ENCODE data around the gene SRGAP1. TPM values are rescaled to one million over a fixed set of nuclear protein-coding genes. Genes with fewer than 3 reads are reported as not detected.
"Not testable (repeated sequence)": the region's sequence is repeated elsewhere in the genome, so short reads cannot be mapped to it uniquely, and the experiment has no call there.

Gene SRGAP1
- polyA plus RNA-seq, 1 donor from 2014 or later, result not detected

GRCh38 chr12:64018524-64018923 lies 174.0 kb downstream of the SRGAP1 start:
- H3K36me3 Mint-ChIP-seq, result no peaks in the 10 kb centered on the region
- no peak overlapping the region for H3K4me3 Mint-ChIP-seq
- H3K9me3 Mint-ChIP-seq, result no peaks in the 10 kb centered on the region
- no peak overlapping the region for H3K27ac Mint-ChIP-seq
- H3K4me1 Mint-ChIP-seq, result no peaks in the 10 kb centered on the region
- peaks cover 1% of the 10 kb centered on the region for H3K27me3 Mint-ChIP-seq

GRCh38 chr12:64019101-64019500 lies 174.6 kb downstream of the SRGAP1 start:
- H3K27ac Mint-ChIP-seq, result no peak overlapping the region
- no peaks in the 10 kb centered on the region for H3K36me3 Mint-ChIP-seq
- H3K4me1 Mint-ChIP-seq, result no peaks in the 10 kb centered on the region
- peaks cover 1% of the 10 kb centered on the region for H3K27me3 Mint-ChIP-seq
- no peaks in the 10 kb centered on the region for H3K9me3 Mint-ChIP-seq
- no peak overlapping the region for H3K4me3 Mint-ChIP-seq

- H3K9me3 Mint-ChIP-seq, result no peaks in the 10 kb centered on the region
Observed at GRCh38 chr12:64019654-64020053, 175.2 kb downstream of the SRGAP1 start.

GRCh38 chr12:64025174-64025958 lies 180.9 kb downstream of the SRGAP1 start:
- no peaks in the 10 kb centered on the region for H3K36me3 Mint-ChIP-seq
- peaks cover 0 to 2% (median 0%) of the 10 kb centered on the region in 3 donors for H3K4me1 Mint-ChIP-seq
- H3K27ac Mint-ChIP-seq, result no peak overlapping the region
- H3K4me3 Mint-ChIP-seq, result no peak overlapping the region
- H3K27me3 Mint-ChIP-seq, result peaks cover 1% of the 10 kb centered on the region
- H3K9me3 Mint-ChIP-seq, result no peaks in the 10 kb centered on the region

More at GRCh38 chr12:64019654-64020053, 175.2 kb downstream of the SRGAP1 start:
- H3K27me3 Mint-ChIP-seq, result peaks cover 1% of the 10 kb centered on the region
- no peaks in the 10 kb centered on the region for H3K4me1 Mint-ChIP-seq
- H3K4me3 Mint-ChIP-seq, result no peak overlapping the region
- no peaks in the 10 kb centered on the region for H3K36me3 Mint-ChIP-seq
- H3K27ac Mint-ChIP-seq, result no peak overlapping the region

GRCh38 chr12:64027311-64027710 lies 182.8 kb downstream of the SRGAP1 start:
- H3K27me3 Mint-ChIP-seq, result peaks cover 1% of the 10 kb centered on the region
- no peaks in the 10 kb centered on the region for H3K36me3 Mint-ChIP-seq
- no peaks in the 10 kb centered on the region for H3K9me3 Mint-ChIP-seq
- H3K27ac Mint-ChIP-seq, result no peak overlapping the region
- no peak overlapping the region for H3K4me3 Mint-ChIP-seq
- peaks cover 0 to 2% (median 0%) of the 10 kb centered on the region in 3 donors for H3K4me1 Mint-ChIP-seq

GRCh38 chr12:64028541-64028940 lies 184.0 kb downstream of the SRGAP1 start:
- no peaks in the 10 kb centered on the region for H3K36me3 Mint-ChIP-seq
- H3K9me3 Mint-ChIP-seq, result no peaks in the 10 kb centered on the region

GRCh38 chr12:64029013-64029857 lies 184.7 kb downstream of the SRGAP1 start:
- H3K36me3 Mint-ChIP-seq, result no peaks in the 10 kb centered on the region
- H3K27me3 Mint-ChIP-seq, result no peaks in the 10 kb centered on the region
- H3K9me3 Mint-ChIP-seq, result no peaks in the 10 kb centered on the region
- no peak overlapping the region for H3K27ac Mint-ChIP-seq
- peaks cover 0 to 2% (median 0%) of the 10 kb centered on the region in 3 donors for H3K4me1 Mint-ChIP-seq
- H3K4me3 Mint-ChIP-seq, result no peak overlapping the region

More at GRCh38 chr12:64028541-64028940, 184.0 kb downstream of the SRGAP1 start:
- H3K27me3 Mint-ChIP-seq, result no peaks in the 10 kb centered on the region
- H3K27ac Mint-ChIP-seq, result no peak overlapping the region
- H3K4me3 Mint-ChIP-seq, result no peak overlapping the region
- peaks cover 0 to 2% (median 0%) of the 10 kb centered on the region in 3 donors for H3K4me1 Mint-ChIP-seq

DNA sequence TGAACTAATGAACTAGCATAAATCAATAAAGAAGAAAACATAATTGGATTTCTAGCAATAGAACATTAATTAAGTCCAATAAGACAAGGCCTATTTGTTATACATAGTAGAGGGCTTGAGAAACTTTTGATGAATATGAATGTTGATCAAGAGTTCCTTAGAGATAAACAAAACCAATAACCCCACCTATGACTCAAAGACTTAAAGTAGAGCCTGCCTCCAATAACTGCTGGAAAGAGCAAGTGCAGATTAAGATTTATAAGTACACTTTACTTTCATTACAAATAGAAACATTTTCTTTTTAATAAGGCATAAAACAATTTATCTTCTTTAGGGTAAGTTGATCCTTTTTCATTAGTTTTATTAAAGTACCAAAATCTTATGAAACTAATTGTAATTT lies 185.7 kb downstream of the SRGAP1 start:
- peaks cover 0 to 2% (median 0%) of the 10 kb centered on the region in 3 donors for H3K4me1 Mint-ChIP-seq
- H3K9me3 Mint-ChIP-seq, result no peaks in the 10 kb centered on the region
- no peak overlapping the region for H3K27ac Mint-ChIP-seq
- no peaks in the 10 kb centered on the region for H3K27me3 Mint-ChIP-seq
- no peak overlapping the region for H3K4me3 Mint-ChIP-seq
- H3K36me3 Mint-ChIP-seq, result no peaks in the 10 kb centered on the region

DNA sequence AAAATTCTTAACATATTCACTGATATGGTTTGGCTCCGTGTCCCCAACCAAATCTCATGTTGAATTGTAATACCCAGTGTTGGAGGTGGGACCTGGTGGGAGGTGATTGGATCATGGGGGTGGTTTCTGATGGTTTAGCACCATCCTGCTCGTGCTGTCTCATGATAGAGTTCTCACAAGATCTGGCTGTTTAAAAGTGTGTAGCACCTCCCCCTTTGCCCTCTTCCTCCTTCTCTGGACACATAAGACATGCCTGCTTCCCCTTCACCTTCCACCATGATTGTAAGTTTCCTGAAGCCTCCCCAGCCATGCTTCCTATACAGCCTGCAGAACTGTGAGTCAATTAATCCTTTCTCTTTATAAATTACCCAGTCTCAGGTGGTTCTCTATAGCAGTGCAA lies 189.6 kb downstream of the SRGAP1 start:
- not testable (repeated sequence) for H3K4me1 Mint-ChIP-seq, H3K27me3 Mint-ChIP-seq, H3K36me3 Mint-ChIP-seq, H3K9me3 Mint-ChIP-seq, H3K27ac Mint-ChIP-seq
- peak overlapping the region in 1 of 4 donors; percentile 34 for H3K4me3 Mint-ChIP-seq

DNA sequence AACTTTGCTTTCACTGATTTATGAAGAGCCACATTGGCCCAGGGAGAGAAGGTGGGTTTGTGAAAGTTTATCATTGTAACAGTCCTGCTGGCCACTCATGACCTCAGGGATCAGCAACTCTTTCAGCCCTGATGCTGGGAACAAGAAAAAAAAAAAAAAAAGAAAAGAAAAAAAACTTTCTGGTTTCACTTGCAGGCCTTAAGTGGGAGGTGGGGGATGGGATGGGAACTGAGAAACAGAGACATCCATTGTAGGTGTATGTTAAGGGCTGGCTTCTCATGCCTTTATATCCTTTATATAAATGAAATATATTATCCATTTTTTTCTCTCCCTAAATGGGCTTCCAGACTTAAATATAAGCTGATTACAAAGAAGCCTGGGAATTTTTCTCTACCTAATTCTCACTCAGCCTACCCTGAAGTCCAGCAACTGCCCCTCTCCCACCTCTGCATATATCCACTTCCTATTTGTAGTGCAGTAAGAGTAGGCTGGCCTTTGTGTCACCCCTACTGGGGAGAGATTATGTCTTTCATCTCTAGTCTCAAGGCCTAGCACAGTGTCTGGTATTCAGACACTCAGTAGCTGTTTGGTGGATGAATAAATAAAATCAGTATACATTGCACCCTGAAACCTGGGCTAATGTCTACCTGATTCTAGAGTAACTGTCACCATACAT lies 190.5 kb downstream of the SRGAP1 start:
- no peak overlapping the region for H3K27ac Mint-ChIP-seq
- H3K4me3 Mint-ChIP-seq, result no peak overlapping the region
- no peaks in the 10 kb centered on the region for H3K36me3 Mint-ChIP-seq
- H3K4me1 Mint-ChIP-seq, result no peaks in the 10 kb centered on the region
- H3K9me3 Mint-ChIP-seq, result peaks cover 0 to 4% (median 0%) of the 10 kb centered on the region in 3 donors
- no peaks in the 10 kb centered on the region for H3K27me3 Mint-ChIP-seq

DNA sequence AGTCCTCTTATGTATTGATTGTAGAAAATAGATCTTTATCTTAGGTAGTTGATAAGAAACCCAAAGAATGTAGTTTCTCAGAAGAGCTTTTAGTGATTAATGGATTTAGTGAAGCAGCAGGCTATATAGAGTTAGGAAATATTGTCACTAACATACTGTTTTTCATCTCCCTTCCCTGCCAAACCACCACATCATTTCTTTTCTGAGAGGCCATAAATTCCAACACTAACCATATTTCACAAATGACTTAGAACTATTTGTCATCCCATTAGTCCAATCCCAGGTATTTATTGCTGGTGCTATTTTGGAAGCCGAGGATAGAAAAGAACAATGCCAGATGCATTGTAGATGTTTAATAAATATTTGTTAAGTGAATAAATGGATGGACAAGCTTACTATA lies 191.9 kb downstream of the SRGAP1 start:
- Mint-ChIP-seq H3K4me1 (no peaks in the 10 kb centered on the region), H3K36me3 (no peaks in the 10 kb centered on the region), H3K4me3 (no peak overlapping the region), H3K27me3 (no peaks in the 10 kb centered on the region), H3K27ac (no peak overlapping the region), H3K9me3 (peaks cover 0 to 4% (median 0%) of the 10 kb centered on the region in 3 donors)

DNA sequence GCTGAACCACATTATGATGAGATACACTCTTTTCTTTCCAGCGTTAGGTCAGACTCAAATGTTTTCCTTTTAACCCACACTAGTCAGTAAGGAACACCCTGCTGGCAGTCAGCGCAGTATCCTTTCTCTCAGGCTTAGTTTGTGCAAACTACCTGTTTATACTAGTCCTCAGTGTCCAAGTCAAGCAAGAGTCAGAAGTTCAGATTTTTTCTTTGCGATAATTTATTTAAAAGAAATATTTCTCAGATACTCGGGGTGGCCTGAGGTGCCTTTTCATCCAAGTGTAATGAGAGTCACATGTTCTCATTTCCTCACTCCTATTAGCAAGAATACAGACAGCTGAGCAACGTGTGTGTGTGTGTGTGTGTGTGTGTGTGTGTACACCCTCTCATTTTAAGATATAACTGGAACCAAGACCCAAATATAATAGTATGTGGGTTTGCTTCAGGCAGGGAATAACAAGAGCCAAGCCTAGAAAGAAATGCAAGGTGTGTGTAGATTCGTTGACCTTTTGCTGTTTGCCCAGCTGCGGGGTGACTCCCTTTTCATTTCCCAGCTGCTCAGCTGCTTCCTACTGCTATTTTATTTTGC lies 194.9 kb downstream of the SRGAP1 start:
- Mint-ChIP-seq H3K27me3 (no peaks in the 10 kb centered on the region), H3K36me3 (no peaks in the 10 kb centered on the region), H3K9me3 (peaks cover 0 to 4% (median 0%) of the 10 kb centered on the region in 3 donors), H3K4me1 (no peaks in the 10 kb centered on the region), H3K27ac (no peak overlapping the region), H3K4me3 (no peak overlapping the region)

- no peak overlapping the region for H3K4me3 Mint-ChIP-seq
- H3K27me3 Mint-ChIP-seq, result no peaks in the 10 kb centered on the region
- no peaks in the 10 kb centered on the region for H3K36me3 Mint-ChIP-seq
- H3K9me3 Mint-ChIP-seq, result no peaks in the 10 kb centered on the region
- H3K27ac Mint-ChIP-seq, result no peak overlapping the region
- H3K4me1 Mint-ChIP-seq, result no peaks in the 10 kb centered on the region
Observed at GRCh38 chr12:64042911-64043310, 198.4 kb downstream of the SRGAP1 start.

DNA sequence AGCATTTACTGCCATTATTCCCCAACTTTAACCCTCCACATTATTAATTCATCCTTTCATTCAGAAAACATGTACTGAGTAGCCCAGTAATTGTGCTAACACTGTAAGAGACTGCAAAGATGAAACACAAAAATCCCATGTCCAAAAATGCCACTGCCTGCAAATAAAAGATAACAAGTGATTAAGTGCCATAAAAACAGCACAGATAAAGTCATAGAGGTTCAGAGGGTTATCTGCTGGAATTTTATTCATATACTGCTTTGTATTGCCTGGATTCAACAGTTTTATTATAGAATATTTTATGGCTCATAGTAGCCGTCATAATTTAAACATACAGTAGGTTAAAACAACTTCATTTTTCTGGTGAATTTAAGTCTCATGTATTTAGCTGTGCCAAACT lies 199.7 kb downstream of the SRGAP1 start:
- Mint-ChIP-seq H3K27ac (no peak overlapping the region), H3K36me3 (no peaks in the 10 kb centered on the region), H3K9me3 (peaks cover 0 to 2% (median 0%) of the 10 kb centered on the region in 3 donors), H3K4me1 (no peaks in the 10 kb centered on the region), H3K4me3 (no peak overlapping the region), H3K27me3 (no peaks in the 10 kb centered on the region)

DNA sequence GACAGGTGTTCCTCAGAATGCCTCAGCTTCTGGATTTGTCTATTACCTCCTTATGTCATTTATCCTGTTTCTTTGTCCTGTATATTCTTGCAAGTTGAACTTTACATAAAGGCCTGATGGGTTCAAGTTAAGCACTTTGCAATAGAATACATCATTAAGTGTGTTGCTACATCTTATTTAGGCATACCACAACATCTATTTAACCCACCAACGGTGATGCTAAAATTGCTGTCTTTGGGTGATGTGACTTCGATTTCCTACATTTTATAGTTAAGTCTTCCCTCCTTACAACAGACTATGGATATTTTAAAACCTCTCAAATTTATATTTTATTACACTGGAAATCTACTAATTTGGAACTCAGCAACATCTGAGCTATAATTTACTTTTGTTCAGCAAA lies 206.6 kb downstream of the SRGAP1 start:
- Mint-ChIP-seq H3K27ac (no peak overlapping the region), H3K27me3 (peaks cover 3% of the 10 kb centered on the region), H3K36me3 (no peaks in the 10 kb centered on the region), H3K4me3 (no peak overlapping the region), H3K9me3 (peaks cover 2 to 5% (median 4%) of the 10 kb centered on the region in 3 donors), H3K4me1 (no peaks in the 10 kb centered on the region)

All from IgD-negative memory B cell (primary cell).